Cardiac septum (tissue), 1 donor: ENCODE data around the gene MAD1L1. TPM values are rescaled to one million over a fixed set of nuclear protein-coding genes. Genes with fewer than 3 reads are reported as not detected.
A peak's percentile ranks its signal among the peaks of the same experiment; 100 is the strongest.
"Not testable (repeated sequence)": the region's sequence is repeated elsewhere in the genome, so short reads cannot be mapped to it uniquely, and the experiment has no call there.

Experiments used
- DNase-seq: peaks from one replicate; pipeline ENCODE4 v3.0.0-alpha.2; 2020; ENCODE audit warnings: low spot score
- intact Hi-C: fragments of 100-400 bp; cut with DNase I; formaldehyde crosslinking; loops from one replicate; pipeline ENCODE4 v1.14.0; 2022
- total RNA-seq: library from RNA; stranded (reverse); fragmentation: NEBNext Ultra II Directional; extraction: Animal tissue kit (Norgen Biotek cat#: 25700); gene quantifications from one replicate; pipeline ENCODE4 v1.2.1, GENCODE V29; 2021
- donor health status: DM: no; HTN: no; CAD: no.

The MAD1L1 gene
- total RNA-seq, 1 donor from 2014 or later = 13.5 TPM

- peak; percentile 73 for DNase-seq
- intact Hi-C loops = not testable (repeated sequence)
These were observed 404.6 kb downstream of the MAD1L1 start for GRCh38 chr7:1828170-1828569.

GRCh38 chr7:1827521-1827981, 405.2 kb downstream of the MAD1L1 start:
- DNase-seq = peak; percentile 36
- intact Hi-C loops = not testable (repeated sequence)

GRCh38 chr7:1826931-1827330, 405.8 kb downstream of the MAD1L1 start:
- peak; percentile 22 for DNase-seq
- intact Hi-C loops = not testable (repeated sequence)

GRCh38 chr7:1825897-1826741, 406.6 kb downstream of the MAD1L1 start:
- peak; percentile 68 for DNase-seq
- intact Hi-C loops = no loop called here

GRCh38 chr7:1825647-1825896, 407.2 kb downstream of the MAD1L1 start:
- DNase-seq = not testable (repeated sequence)

GRCh38 chr7:1824882-1825646, 407.7 kb downstream of the MAD1L1 start:
- intact Hi-C loops = not testable (repeated sequence)
- peak; percentile 69 for DNase-seq

More at GRCh38 chr7:1825647-1825896, 407.2 kb downstream of the MAD1L1 start:
- intact Hi-C loops = not testable (repeated sequence)

GRCh38 chr7:1824151-1824881, 408.4 kb downstream of the MAD1L1 start:
- intact Hi-C loops, DNase-seq: not testable (repeated sequence)

- no peak for DNase-seq
- intact Hi-C loops = no loop called here
These were observed 409.2 kb downstream of the MAD1L1 start for GRCh38 chr7:1823376-1824150.

GRCh38 chr7:1819259-1819841, 413.4 kb downstream of the MAD1L1 start:
- DNase-seq = no peak
- intact Hi-C loops = no loop called here

- no peak for DNase-seq
- intact Hi-C loops = no loop called here
These were observed 414.0 kb downstream of the MAD1L1 start for GRCh38 chr7:1818575-1819258.

GRCh38 chr7:1817061-1817712, 415.6 kb downstream of the MAD1L1 start:
- intact Hi-C loops = no loop called here
- DNase-seq = no peak

GRCh38 chr7:1816451-1816850, 416.3 kb downstream of the MAD1L1 start:
- intact Hi-C loops = not testable (repeated sequence)

GRCh38 chr7:1815551-1816281, 417.0 kb downstream of the MAD1L1 start:
- intact Hi-C loops = not testable (repeated sequence)

More at GRCh38 chr7:1816451-1816850, 416.3 kb downstream of the MAD1L1 start:
- peak; percentile 62 for DNase-seq

GRCh38 chr7:1815051-1815481, 417.7 kb downstream of the MAD1L1 start:
- intact Hi-C loops = no loop called here
- peak; percentile 70 for DNase-seq

More at GRCh38 chr7:1815551-1816281, 417.0 kb downstream of the MAD1L1 start:
- peak; percentile 71 for DNase-seq

- intact Hi-C loops = loop anchor here (5.0 kb wide), 1 partner anchor 398 kb away; no protein-coding TSS in a partner anchor
- peak; percentile 75 for DNase-seq
These were observed 418.5 kb downstream of the MAD1L1 start for GRCh38 chr7:1814089-1814811.

- intact Hi-C loops = loop anchor here (5.0 kb wide), 1 partner anchor 399 kb away; no protein-coding TSS in a partner anchor
- no peak for DNase-seq
These were observed 419.2 kb downstream of the MAD1L1 start for GRCh38 chr7:1813394-1814088.
